ENCODE results near the gene PUDP. TPM values are rescaled to one million over a fixed set of nuclear protein-coding genes. Genes with fewer than 3 reads are reported as not detected.
A peak's percentile ranks its signal among the peaks of the same experiment; 100 is the strongest.

Gene PUDP
- total RNA-seq, 1 donor from 2014 or later = 5.8 TPM

DNA sequence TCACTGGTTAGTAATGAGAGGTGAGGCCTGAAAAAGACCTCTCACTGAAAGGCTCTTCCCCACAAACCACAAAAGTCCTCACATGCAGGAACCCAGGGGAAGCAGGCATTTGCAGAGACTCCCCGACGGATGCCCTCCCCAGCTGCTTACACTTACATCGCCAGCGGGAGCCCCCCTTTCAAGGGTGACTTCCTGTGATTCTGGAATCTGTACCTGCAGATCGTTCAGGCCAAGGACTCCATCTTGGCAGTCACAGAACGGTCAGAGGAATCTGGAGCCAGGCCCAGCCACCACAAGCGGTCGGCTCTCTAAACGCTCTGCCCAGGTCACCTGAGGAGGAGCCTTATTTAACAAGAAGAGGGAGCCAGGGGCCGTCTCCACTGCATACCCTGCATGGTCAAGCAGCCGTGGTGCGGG lies 71.7 kb downstream of the PUDP start:
- DNase-seq (ENCODE audit: low spot score) (peak; percentile 65), ATAC-seq (peak; percentile 76)

DNA sequence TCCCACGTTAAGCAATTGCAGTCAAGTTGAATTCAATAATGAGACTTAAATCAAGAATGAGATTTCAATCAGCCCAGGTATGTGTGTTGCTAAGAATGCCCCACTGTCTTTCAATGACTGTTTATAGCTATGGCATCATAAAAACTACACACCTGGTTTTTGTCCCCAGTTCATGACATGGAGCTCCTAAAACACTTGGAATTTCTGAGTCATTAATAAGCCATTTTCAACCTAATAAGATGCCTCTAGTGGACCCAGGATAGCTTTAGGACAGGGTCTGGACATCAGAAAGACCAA lies 73.1 kb downstream of the PUDP start:
- no peak for DNase-seq (ENCODE audit: low spot score)
- no peak for ATAC-seq

DNA sequence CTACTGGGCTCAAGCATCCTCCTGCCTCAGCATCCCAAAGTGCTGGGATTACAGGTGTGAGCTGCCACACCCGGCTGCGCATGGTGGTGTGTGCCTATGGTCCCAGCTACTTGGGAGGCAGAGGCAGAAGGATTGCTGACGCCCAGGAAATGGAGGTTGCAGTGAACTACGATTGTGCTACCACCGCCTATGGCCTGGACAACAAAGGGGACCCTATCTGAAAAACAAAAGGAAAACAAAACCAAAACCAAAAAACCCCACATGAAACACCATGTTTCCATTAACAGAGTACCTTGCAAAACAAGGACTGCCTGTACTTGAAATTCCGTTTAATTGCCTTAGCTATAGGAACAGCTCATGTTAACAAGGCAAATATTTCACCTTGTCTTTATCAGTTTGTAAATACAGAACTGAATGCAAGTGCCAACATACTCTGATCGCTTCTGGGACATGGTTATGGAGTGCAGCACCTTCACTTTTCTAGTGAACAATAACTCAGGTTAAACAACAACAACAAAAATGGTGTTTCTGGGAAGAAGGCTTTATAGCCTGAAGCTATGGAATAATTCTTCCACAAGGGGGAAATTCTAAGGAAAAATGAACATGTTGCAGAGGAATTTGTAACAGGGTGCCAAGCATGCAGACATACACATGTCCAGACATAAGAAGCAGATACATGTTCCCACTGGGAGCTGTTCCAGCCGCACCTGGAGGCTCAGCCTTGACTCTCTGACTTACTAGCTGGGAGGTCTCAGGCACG lies 73.6 kb downstream of the PUDP start:
- DNase-seq (ENCODE audit: low spot score) (no peak), ATAC-seq (peak; percentile 10)

DNA sequence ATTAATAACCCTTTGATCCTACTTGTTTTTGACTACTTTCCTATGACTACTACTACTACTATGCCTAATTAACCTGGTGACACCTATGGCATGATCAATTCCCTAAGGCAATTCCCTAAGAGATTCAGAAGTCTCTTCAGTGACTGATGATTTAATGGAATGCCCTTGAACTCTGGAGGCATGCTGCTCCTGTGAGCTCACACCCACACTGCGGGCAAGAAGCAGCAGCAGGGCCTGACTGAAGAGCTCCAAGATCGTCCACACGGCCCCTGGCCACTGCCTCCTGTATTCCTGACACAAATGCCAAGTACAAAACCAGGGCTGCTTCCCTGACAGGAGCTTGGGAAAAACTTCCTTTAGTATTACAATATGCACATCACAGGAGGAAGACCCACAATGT lies 74.6 kb downstream of the PUDP start:
- no peak for ATAC-seq

DNA sequence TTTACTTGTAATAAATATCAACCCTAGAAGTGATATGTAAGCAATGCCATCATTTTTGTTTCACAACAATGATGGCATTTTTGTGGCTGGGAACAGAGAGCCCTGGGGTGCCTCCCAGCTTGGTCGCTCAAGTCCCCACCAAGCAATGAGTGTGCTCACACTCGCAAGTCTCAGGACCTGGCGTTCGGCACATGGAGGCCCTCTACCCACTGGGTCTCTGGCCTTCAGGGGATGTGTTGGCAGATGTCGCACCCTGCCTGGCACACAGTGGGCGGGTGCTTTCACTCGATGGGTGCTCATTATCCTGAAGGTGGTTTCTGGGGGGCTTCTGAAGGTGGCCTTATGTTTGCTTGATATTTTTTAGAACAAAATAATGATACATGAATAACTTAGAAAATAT lies 75.1 kb downstream of the PUDP start:
- ATAC-seq = no peak
- DNase-seq (ENCODE audit: low spot score) = no peak

More for the DNA sequence above, 74.6 kb downstream of the PUDP start:
- no peak for DNase-seq (ENCODE audit: low spot score)

DNA sequence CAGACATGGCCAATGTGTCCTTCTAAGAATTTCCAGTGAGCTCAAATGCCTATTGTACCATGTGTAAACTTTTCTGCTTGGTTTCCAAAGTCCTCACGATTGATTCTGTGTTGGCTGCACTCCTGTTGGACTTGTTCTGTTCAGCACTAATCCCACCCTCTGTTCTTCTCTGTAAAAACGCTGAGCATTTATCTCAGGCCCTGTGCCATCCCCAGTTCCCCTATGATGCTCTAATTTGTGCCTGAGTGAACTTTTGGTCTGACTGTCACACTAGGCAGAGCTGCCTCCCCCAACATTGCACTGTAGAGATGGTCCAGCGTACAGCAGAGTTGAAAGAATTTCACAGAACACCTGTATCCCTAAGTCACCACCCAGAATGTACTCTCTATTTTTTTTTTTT lies 76.6 kb downstream of the PUDP start:
- peak; percentile 73 for DNase-seq (ENCODE audit: low spot score)
- ATAC-seq = peak; percentile 90

DNA sequence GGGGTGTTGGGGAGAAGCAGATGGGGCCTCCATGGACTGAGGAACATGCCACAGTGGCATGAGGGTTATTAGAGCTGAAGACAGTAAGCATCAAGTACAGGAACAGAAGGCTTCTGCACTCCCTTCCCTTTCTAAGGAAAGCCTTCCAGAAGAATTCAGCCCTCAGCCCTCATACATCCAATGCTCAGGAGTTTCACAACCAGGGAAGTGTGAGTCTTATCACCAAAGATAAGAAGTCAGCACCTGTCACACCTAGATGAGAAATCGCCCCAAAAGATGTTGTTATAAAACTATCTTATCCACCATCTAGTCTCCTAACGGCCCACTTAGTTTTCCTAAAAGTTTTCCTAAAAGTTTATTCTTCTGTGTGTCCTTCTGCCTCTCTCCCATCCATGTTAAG lies 78.4 kb downstream of the PUDP start:
- no peak for DNase-seq (ENCODE audit: low spot score)
- no peak for ATAC-seq

DNA sequence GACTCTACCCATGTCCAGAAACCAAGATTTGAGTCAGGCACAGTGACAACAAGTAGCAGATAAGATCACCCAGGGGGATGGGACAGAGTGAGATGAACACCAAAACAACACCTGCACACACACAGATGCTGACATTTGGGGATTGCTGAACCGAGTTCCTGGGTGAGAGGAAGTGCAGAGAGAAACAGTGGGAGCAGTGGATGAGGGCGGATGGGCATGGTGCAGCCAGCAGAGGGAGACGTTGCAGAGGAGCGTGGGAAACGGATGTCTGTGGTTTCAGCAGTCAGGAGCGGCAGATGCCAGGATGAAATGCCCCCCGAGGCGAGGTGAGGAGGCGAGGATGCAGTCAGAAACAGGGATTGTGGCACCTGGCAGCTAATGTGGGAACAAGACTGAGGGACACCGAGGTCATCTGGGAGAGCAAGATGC lies 79.0 kb downstream of the PUDP start:
- ATAC-seq = no peak

DNA sequence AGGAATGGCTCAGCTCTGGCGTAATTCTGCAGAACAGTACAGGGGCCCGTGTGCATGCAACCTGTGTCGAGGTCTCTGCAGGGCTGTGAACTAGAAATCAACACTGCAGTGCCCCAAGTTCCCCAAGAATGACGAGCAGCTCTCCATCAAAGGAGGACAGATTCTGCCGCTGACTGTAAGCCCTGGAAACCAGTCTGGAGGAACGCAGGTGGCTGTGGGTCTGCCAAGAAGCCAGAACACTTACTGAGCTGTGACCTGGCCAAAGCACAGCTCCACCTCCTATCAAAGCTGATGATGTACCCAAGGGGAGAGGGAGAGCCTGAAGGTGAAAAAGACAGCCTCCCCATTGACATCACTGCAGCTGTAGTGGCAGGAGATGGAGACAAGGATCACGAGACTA lies 80.7 kb downstream of the PUDP start:
- ATAC-seq (no peak), DNase-seq (ENCODE audit: low spot score) (no peak)

More for the DNA sequence above, 79.0 kb downstream of the PUDP start:
- no peak for DNase-seq (ENCODE audit: low spot score)

DNA sequence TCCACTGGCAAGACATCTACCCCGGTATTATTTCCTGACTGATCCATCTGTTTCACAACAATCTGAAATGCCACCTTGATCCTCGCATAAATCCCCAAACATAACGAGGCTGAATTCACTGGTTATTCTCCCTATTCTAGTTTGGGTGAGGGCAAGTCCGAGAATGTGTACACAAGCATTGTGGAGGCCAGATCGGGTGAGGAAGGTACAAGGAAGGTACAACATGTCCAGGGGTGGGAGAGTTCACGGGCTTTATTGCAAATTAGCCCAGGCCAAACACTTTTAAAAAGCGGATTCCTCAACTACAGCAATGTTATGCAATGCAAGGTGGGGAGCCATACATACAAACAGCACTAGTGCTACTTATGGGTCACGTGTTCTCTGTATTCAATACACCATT lies 82.5 kb downstream of the PUDP start:
- ATAC-seq = peak; percentile 60

DNA sequence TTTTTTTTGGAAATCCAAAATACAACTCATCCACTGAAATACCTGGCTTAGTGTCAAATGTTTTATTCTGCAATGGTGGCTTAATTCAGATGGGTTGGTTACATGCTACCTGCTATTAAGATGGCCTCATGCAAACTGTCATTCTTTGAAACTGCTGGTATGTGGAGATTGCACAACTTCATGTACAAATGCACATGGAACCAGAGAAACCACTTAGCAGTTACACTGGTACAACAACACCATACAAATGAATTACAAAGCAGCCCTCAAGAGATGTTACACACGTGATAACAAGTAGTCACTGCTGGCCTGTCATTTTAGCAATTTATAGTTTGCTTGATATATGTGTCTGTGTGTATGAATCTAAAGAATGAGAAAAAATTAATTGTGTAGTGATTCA lies 85.0 kb downstream of the PUDP start:
- ATAC-seq (no peak), DNase-seq (ENCODE audit: low spot score) (no peak)

More for the DNA sequence above, 82.5 kb downstream of the PUDP start:
- DNase-seq (ENCODE audit: low spot score) = no peak

DNA sequence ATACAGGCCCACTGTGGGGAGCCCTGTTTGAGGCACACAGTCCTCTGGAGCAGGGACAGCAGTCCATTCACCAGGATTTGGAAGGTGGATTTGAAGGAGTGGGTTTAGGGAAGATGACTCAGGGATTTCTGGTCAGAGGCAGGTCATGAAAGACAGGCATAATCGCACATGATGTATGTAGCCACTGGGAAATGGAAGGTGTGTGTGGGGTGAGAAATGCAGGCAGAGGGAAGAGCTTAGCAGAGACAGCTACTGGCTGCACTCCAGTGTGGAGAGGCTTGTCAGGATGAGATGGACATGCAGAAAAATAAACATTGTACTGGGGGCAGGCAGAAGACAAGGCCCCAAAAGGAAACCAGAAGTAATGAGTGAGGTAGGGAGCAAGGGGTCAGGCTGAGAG lies 85.7 kb downstream of the PUDP start:
- no peak for DNase-seq (ENCODE audit: low spot score)
- peak; percentile 78 for ATAC-seq

DNA sequence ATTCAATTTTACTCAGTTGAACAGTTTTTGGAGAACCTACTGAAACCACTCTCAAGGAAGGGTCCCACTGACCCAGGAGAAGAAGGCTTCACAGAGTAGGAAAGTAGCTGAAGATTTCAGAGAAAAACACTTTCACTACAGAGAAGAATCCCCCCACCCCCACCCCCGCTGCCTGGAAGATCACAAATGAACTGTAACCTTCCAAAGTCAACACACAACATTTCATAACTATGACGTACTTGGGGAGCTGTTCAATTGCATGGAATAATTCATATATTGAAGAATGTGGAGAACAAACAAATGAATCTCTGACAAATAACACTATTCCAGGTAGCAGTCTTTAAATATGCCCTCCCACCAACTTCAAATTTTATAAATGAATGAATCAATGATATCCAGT lies 86.5 kb downstream of the PUDP start:
- DNase-seq (ENCODE audit: low spot score) (no peak), ATAC-seq (peak; percentile 60)

DNA sequence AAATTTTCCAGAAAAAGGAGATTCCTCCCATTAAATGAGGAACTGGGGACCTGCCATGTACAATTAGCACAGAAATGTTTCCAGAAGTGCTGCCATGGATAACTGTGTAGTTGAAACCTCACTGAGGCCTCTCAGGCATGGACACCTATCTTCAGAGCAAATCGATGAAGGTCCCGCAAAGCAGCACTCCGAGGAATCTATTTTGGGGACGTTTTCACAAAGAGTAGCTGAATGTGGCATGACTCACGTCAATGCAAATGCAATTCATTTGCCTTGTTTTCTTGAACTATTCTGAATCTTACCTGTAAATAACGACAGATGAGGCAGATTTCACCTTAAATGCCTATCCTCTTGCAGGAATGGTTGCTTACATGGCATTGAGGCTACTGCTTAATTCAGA lies 87.5 kb downstream of the PUDP start:
- ATAC-seq (no peak), DNase-seq (ENCODE audit: low spot score) (no peak)

DNA sequence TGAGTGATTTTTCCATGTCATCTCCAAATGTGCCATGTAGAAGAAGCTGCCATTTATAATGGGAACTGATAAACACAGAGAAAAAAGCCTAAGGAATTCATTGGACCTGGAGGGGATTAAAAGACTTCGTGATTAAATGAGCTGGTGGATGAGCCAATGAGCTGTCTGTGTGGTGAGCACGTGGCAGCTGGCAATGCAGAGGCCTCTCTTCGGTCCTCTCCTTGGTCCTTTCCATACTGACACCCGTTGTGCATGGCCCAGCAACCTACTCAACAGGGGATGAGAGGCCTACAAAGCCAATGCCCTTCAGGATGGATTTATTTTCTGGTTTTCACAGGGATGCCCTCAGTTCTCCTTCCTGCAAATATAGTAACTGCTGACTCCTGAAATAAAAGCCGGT lies 88.1 kb downstream of the PUDP start:
- no peak for DNase-seq (ENCODE audit: low spot score)
- ATAC-seq = no peak

DNA sequence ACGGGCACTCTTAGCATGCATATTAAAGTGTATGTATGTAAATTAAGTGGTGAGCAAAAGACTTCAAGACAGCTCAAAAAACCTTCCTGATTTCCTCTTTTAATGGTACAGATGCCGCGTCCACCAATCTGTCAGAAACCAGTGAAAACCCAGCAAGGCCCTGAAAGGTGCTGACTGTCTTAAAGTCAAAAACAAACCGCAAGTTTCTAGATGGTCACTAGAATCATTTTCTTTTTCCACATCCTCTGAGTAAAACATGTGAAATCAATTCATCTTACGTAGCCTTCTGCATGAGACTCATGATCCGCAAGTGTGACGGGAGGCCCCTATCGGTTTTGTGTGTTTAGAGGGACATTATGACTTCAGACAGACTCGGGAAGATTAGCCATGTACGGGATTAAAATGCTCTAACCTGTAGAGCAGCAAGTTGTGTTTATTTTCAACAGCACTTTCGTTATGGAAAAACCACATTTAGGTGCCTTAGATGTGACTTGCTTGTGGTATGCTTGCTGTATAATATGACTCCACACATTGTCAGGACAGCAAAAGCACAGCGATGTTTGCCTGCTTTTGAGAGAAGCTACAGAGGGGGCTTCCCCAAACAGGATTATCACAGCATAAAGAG lies 88.6 kb downstream of the PUDP start:
- DNase-seq (ENCODE audit: low spot score) (no peak), ATAC-seq (no peak)

DNA sequence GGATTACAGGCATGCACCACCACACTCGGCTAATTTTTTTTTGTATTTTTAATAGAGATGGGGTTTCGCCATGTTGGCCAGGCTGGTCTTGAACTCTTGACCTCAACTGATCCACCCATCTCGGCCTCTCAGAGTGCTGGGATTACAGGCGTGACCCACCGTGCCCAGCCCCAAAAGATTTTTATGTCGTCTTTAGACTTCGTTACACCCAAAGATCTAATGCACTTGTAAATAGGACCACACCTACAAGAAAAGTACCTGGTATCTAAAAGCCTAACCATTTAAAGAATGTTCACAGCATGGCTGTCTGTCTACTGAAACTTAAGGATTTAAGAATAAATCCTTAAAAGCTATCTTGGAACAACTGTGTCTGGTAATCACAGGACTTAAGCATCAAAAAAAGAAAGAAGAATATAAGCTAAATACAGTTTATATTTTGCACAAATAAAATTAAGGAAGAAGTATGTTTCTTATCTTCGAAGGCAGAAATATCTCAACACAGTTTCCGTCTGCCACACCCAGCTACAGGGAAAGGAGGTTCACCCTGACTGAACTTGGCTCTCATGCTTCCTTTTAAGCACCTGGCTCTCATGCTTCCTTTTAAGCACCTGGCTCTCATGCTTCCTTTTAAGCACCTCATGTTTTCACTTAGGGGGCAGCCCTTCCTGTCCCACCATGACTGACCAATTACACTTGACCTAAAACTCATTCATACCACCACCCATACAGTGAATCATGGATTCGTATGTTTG lies 92.4 kb downstream of the PUDP start:
- DNase-seq (ENCODE audit: low spot score) (no peak), ATAC-seq (no peak)

DNA sequence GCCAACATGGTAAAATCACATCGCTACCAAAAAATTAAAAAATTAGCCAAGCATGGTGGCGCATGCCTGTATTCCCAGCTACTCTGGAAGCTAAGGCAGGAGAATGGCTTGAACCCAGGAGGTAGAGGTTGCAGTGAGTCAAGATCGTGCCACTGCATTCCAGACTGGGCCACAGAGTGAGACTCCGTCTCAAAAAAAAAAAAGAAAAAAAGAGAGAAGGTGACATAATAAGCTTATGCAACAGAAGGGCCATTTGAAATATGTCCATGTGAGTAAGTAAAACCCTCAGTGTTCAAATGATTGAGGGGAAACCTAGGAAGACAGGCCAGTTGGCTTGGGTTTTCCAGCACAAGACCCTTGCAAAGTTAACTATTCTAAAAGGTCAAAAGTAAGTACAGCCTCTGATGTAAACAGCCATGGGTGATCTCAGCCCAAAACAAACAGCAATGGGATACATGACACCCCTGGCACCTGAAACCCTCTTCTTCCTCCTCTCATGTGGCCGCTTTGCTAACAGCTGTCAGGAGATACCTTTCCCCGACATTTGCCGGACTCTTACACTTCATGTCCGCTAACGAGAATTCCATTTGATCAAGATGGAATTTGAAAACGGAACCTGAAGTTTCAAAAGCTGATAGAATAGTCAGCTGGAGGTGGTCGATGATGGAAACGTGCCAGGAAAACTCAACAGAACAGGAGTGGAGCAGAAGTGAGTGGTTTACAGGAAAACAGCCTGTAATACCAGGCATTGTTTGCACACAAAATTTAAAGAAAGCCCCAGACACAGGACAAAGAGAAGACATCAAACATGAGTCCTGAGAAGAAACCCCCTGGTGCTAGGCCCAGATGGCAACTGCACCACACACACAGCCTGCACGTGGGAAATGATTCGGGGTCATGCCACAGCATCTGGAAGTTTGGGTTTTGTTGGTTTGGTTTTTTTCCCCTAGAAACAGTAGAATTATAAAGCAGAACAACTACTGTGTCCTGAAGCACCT lies 93.4 kb downstream of the PUDP start:
- DNase-seq (ENCODE audit: low spot score) (peak; percentile 48), ATAC-seq (peak; percentile 87)

DNA sequence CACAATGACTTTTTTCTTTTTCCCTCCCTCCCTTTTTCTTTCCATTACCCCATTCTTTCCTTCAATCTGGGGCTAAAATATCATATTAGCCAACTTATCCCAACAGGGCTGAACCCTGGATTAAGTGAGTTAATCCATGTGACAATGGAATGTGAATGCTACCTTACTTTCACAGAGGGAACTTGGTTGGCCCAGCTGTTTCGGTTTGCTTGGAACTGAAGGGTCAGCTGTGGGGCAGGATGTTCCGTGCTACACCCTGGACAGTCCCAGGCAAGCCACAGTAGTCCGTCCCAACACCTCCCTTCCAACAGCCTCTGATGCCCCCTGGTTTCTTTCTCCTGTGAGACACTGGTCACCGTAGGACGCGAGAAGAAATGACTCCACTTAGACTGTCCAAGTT lies 95.4 kb downstream of the PUDP start:
- DNase-seq (ENCODE audit: low spot score) (no peak), ATAC-seq (no peak)

DNA sequence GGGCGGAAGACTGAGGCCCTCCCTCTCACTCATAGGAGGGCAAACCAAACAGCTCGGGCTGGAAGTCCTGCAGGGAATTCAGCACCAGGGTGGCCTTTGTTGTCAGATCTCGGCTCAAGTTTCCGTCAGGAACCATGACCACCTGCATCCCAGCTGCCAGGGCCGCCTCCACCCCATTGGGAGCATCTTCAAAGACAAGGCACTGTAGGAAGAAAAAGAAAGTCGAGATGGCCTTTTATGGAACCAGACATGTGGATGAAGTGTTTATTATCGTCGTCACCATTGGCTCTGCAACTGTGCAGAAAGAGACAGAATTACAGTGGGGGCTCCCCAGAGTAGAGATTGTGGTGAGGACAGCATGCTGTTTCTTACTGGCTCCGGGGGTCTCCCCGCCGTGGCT lies 97.7 kb downstream of the PUDP start:
- ATAC-seq (no peak), DNase-seq (ENCODE audit: low spot score) (no peak)

DNA sequence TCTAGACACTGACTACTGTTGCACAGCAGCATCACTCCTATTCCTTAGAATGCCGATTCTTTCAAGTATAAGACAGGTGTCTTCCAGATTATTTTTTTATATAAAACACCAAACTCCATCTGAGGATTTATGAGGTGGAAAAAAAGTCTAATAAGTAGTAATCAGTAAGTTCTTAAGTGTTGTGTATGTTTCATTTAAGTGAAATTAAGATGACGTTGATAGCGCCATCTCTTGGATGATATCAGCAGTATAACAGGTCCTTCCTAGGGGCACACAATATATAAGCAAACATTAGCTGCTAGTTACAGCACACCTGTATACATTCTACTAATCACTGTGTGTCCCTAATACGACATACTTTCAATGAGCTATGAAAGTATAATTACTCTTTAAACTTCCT lies 100.0 kb downstream of the PUDP start:
- no peak for DNase-seq (ENCODE audit: low spot score)
- ATAC-seq = no peak
